Raji (cell line): ENCODE measurements around the gene TDRD9.

Experiments used
- POLR2A ChIP-seq: IDR thresholded peaks from 2 replicates; pipeline ENCODE4 v1.6.1; 2011; ENCODE audit warnings: low read depth, low read length, control low read depth; ENCODE audit not compliant: insufficient read depth

Gene TDRD9

DNA sequence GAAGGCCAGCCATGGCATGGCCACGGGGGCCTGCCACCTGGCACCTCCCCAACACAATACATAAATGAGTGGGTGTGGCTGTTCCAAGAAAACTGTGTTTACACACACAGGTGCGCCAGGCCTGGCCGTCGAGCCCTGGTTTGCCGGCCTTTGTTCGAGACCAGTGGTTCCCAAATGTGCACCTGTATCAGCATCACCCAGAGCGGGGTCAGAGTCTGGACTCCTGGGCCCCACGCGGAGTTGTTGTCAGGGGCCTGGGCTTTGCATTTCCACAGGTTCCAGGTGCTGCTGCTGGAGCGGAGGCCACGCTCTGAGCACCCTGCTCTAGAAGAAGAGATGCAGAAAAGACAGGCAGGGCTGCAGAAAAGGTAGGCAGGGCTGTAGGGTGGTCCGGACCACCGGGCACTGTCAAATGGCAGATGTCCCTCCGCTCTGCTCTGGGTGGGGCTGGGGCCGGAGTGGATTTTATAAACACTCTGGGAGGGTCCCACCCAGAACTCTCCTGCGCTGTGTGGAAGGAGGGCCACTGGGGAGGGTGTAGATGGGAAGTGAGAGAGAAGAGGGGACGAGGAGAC lies 153.1 kb downstream of the TDRD9 start:
- TF ChIP-seq POLR2A, result no peak

DNA sequence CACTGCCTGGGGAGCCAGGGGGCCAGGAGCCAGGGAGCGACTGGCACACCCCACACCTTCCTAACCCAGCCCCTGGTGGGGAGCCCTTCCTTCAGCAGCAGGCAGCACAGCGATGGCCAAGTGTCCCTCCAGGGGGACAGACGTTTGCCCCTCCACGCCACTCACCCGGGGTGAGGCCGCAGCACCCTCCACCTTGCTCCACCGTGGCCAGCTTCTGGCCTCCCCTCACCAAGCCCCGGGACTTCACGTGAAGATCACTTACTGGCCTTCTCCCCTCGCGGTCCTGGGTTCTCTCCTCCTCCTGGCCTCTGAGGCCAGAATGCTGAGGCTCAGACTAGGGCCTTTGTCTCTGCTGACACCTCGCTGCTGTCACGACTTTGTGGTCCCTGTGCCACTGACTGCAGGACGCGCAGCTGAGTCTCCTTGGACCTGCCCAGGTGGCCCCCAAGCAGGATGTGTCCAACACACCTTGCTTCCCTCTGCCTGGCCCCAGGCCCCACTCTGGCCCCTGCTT lies 153.8 kb downstream of the TDRD9 start:
- TF ChIP-seq POLR2A, result no peak

DNA sequence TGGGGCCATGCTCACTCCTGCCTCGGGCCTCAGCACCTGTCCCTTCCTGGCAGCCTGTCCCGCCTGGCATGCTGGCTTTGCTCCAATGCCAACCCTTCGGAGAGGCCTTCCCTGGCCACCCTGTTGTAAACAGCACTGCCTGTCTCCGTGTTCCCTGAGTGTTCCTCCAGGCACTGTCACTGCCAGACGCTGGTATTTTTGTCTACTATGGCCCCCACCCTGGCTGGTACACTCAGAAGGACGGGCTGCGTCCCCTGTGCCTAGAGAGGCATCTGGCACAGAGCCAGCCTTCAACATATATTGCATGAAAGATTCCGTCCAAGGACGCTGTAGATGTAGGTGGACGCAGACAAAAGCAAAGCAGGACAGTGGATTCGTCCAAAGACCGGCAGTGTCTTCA lies 154.6 kb downstream of the TDRD9 start:
- no peak for TF ChIP-seq POLR2A

DNA sequence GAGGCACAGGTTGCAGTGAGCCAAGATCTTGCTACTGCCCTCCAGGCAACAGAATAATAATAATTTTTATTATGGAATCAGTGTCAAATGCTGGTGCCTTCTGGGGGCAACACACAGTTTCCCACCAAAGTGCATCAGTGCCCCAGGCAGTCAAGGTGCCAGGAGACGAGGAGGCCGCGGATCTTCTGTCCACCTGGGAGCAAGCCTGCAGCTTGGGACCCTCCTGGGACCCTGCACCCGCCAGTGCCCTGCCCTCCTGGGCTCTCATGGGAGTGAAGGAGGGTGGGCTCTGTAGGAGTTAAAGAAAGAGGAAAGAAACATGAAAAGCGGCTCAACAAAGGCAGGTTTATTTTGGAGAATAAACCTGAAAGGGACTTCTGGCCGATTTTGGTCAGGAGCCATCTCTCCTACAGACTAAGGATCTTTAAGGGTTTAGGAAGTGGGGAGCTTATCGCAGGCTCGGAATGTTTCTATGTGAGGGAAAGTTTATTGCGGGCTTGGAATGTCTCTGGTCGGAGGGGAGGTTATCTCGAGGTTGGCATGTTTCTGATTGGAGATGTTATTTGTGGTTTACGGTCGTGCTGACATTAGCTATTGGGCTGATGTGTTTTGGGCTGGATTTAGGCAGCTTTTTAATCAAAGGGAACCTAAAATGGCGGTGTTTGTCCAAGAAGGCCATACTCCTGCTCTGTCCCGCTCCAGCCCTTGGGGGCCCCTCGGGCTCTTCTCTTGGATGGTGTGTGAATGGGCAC lies 156.2 kb downstream of the TDRD9 start:
- no peak for TF ChIP-seq POLR2A

DNA sequence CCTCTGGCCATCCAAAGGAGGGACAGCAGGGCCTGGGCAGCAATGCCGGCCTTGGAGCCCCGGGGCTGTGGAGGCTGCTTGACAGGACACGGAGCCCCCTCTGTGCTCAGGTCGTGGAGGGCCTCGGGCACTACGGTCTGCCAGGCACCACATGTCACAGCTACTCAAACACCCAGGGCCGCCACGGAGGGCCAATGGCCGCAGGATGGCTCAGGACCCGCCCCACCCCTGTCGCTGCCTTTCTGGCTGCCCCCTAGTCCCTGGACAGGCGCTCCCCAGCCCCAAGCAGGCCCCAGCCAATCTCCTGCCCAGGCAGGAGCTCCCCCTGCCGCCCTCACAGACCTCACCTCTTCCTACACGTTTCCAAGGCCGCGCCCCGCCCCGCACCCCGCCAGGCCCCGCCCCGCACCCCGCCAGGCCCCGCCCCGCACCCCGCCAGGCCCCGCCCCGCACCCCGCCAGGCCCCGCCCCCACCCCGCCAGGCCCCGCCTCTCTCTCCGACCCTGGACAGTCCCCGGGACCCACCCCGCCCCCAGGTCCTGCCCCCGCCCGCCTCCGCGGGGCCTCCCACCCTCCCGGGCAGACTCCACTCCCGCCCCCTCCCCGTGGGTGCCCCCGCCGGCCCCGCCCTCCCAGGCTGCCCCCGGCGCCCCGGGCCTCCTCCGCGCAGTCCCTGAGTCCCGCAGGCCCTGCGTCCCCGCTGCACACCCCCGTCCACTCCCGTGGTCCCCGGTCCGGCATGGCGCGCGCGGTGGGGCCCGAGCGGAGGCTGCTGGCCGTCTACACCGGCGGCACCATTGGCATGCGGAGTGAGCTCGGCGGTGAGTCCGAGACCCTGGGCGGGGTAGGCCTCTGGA lies 157.0 kb downstream of the TDRD9 start, which contains the start of gene ASPG:
TSS of gene ASPG (plus strand) at position 669 of the 857 bp plus-strand sequence. CDS start at position 740, 71 bp downstream.
- TF ChIP-seq POLR2A, result no peak

DNA sequence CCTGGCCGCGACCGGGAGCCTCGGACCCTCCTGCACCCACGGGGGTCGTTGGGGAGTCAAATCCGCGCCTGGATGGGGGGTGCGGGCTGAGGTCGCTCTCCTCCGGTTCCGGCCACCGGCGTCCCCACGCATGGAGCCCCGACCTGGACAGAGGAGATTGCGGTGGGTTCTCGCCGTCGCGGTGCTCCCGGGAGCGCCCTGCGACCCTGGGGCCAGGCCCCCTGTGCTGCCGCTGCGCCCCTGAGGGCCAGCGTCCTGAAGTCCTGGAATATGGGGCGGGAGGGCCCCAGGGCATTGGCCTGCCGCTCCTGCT lies 157.6 kb downstream of the TDRD9 start:
- no peak for TF ChIP-seq POLR2A

DNA sequence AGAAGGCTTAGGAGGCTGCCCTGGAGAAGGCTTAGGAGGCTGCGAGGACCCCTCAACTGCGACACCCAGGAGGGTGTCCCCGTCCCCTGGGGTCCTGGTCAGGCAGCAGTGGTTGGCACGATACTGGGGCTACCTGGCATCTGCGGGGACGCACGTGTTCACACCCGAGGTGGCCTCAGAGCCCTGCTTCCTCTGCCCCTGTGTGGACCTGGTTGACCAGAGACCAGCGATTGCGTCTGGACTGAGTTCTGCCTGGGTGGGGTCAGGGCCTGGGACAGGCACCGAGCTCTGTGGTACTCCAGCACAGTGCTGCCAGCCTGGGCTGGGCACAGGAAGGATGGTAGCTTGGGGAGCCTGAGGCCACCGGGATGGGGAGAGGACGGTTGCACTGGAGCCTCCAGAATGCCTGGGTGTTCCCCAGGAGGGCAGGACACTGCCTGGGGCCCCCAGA lies 158.0 kb downstream of the TDRD9 start:
- TF ChIP-seq POLR2A, result no peak

DNA sequence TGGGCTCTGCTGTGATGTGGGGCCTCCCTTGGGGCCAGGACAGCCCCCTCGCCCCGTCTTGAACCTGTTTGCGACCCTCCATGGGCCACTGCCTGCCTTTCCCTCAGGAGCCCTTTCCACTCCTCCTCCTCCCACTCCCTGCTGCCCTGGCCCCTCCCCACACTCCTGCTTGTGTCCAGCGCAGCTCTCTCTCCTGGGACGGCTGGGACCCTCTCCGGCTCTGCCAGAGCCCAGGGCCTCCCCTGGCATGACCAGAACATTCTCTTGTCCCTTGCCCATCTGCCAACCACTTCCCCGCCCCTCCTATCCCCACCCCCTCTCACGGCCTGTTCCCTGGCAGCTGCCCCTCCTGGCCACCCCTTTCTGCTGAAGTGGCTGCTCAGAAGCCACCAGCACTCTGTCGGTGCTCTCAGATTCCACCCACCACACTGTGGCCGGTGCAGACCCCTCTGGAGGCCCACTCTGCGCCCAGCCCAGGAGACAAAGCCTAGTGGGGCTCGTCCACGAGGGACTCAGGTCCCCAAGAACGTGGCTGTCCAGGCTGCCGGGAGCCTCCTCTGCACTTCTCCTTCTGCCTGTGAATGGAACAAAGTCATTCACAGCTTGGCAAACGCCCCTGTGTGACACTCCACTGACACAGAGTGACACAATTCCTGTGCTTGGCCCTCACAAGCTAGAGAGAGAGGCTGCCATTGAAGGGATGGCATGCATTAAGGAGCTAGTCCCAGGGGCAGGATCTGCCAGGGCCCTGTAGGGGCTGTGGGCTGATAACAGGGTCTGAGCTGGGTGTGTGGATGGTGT lies 158.6 kb downstream of the TDRD9 start:
- no peak for TF ChIP-seq POLR2A

DNA sequence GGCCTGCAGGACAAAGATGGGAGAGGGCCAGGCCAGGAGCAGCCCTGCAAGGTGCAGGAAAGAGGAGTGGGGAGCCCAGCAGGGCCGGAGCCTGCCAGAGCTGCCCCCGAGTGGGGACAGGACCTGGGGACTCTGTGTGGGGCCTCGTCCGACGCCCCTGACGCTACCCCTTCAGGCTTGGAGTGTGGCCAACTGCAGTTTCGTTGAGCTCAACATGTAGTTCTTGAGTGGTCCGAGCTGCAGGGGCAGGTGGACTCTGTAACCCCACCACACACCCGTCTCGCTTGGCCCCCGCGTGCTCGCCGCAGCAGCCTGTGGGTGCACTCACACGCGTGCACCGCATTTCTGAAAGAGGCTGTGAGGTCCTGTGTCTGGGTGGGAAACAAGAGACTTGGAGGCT lies 159.2 kb downstream of the TDRD9 start:
- no peak for TF ChIP-seq POLR2A

DNA sequence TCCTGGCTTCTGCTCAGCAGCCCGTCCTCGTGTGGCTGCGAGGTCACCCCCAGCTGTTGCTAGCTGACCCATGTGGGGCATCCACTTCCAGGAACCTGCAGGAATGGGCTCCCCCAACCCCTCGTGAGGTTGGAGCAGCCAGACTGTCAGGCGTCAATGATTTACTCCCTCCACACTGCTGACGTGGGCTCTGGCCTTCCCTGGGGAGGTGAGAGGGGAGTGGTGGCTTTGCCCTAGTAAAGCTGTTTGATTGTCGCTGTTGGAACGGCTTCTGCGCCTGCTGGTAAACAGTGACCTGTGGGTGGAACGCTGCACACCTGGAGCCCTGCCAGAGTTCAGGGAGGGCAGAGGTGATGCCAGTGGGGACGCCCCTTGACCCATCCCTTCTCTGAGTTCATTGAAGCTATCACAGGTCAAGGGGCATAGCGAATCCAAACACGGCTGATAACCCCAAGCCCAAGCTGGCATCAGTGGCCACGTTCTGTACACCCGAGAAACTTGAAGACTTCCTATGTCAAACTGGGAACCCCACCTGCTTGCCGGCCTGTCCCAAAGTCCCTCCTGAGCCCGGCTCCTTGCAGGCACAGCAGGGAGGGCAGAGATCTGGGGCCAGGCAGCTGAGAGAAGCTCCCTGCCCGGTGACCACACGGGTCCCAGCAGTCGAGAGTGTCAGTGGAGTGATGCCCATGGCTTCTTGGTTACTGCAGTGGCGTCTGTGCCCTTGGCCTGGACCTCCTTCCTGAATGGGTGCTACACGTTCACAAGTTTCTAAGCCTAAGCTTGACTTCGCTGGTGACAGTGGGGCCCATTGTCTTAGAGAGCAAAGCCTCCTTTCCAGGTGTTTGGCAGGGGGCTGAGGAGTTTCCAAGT lies 160.0 kb downstream of the TDRD9 start:
- no peak for TF ChIP-seq POLR2A

DNA sequence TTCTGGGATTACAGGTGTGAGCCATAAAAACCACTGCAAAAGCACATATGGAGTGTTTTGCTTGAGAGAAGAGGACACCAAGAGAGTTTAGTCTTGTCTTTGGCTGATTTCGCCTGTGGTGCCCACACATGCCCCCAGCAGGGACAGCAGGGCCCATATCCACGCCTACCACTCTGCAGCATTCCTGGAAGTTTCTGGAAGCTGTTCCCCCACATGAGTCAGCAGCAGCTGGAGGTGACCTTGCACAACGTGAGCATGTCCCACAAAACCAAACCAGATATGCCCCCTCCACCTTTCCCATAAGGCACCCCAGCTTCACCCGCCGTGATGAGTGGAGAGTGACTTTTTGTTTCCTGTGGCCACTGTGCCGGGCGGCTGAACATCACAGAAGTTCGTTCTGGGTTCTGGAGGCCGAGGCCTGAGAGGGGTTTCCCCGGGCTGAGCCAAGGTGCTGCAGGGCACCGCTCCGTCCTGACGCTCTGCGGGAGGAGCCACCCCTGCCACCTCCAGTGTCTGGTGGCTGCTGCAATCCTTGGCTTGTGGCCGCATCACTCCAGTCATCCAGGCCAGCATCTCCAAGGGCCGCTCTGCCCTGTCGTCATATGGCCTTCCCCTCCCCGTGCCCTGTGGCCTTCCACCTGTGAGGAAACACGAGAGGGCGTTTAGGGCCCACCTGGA lies 162.0 kb downstream of the TDRD9 start:
- no peak for TF ChIP-seq POLR2A

DNA sequence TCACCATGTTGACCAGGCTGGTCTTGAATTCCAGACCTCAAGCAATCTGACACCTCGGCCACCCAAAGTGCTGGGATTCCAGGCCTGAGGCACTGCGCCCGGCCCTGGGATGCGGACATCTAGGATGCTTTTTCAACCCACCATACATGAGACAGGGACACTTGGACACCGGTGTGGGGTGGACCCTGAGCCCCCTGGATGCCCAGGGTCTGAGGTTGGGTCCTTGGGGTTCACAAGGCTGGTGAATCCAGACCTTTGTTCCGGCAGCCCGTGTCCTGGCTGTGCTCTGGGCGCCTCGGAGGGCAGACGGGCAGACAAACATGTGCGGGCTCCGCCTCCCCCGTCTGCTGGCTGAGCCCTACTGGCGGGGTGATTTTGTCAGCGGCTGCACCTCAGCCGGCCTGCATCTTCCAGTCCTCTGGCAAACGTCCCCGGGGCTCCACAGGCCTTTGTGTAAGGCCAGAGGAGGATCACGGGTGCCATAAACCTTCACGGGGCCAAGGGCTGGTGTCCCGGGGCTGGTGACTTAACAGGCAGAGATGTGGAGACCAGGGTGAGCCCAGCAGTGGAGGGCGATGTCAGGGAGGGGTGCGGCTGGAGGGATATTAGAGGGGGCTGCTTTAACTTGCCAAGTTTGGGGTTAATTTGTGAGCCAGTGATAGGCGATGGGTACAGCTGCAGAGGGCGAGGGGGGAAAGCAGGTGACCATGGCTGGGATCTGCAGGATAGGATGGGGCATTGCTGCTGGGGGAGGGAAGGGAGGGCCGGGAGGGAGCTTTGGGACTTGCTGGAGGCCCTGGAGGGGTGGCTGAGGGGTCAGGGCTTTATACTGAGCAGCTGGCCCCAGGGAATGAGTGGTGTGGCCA lies 163.0 kb downstream of the TDRD9 start:
- no peak for TF ChIP-seq POLR2A
